Measurements from ENCODE around the gene INSC. TPM values are rescaled to one million over a fixed set of nuclear protein-coding genes. Genes with fewer than 3 reads are reported as not detected.

The INSC gene
- total RNA-seq, 1 donor from 2014 or later = 0.53 TPM

GRCh38 chr11:15150507-15150906, 35.8 kb downstream of the INSC start:
- Histone ChIP-seq H3K36me3 (ENCODE audit: control insufficient read depth, insufficient read depth, low read length) (no peaks in the 10 kb centered on the region), H3K4me3 (ENCODE audit: low read depth, low read length) (no peak overlapping the region), H3K27me3 (ENCODE audit: control insufficient read depth, insufficient read depth, low read length) (no peaks in the 10 kb centered on the region)
- TF ChIP-seq CTCF (IDR thresholded peaks at IDR 0.05; ENCODE audit: insufficient read depth, low read length, severe bottlenecking) = no peak
- no peak for DNase-seq (ENCODE audit: low read depth)
- no peak for FAIRE-seq

- H3K27me3 ChIP-seq (ENCODE audit: control insufficient read depth, insufficient read depth, low read length) = no peaks in the 10 kb centered on the region
- no peaks in the 10 kb centered on the region for H3K36me3 ChIP-seq (ENCODE audit: control insufficient read depth, insufficient read depth, low read length)
- FAIRE-seq = no peak
- DNase-seq (ENCODE audit: low read depth) = no peak
- no peak overlapping the region for H3K4me3 ChIP-seq (ENCODE audit: low read depth, low read length)
- TF ChIP-seq CTCF (IDR thresholded peaks at IDR 0.05; ENCODE audit: insufficient read depth, low read length, severe bottlenecking) = no peak
Measured at GRCh38 chr11:15153231-15153630, 38.5 kb downstream of the INSC start.

- no peak for TF ChIP-seq CTCF (IDR thresholded peaks at IDR 0.05; ENCODE audit: insufficient read depth, low read length, severe bottlenecking)
- FAIRE-seq (no peak), DNase-seq (ENCODE audit: low read depth) (peak; percentile 97)
- H3K4me3 ChIP-seq (ENCODE audit: low read depth, low read length) = no peak overlapping the region
- H3K27me3 ChIP-seq (ENCODE audit: control insufficient read depth, insufficient read depth, low read length) = no peaks in the 10 kb centered on the region
- no peaks in the 10 kb centered on the region for H3K36me3 ChIP-seq (ENCODE audit: control insufficient read depth, insufficient read depth, low read length)
Measured at GRCh38 chr11:15157181-15157580, 42.5 kb downstream of the INSC start.

- DNase-seq (ENCODE audit: low read depth) (no peak), FAIRE-seq (no peak)
- Histone ChIP-seq H3K4me3 (ENCODE audit: low read depth, low read length) (no peak overlapping the region), H3K36me3 (ENCODE audit: control insufficient read depth, insufficient read depth, low read length) (no peaks in the 10 kb centered on the region), H3K27me3 (ENCODE audit: control insufficient read depth, insufficient read depth, low read length) (no peaks in the 10 kb centered on the region)
- no peak for TF ChIP-seq CTCF (IDR thresholded peaks at IDR 0.05; ENCODE audit: insufficient read depth, low read length, severe bottlenecking)
Measured at GRCh38 chr11:15157606-15158137, 42.9 kb downstream of the INSC start.

GRCh38 chr11:15158351-15159015, 43.8 kb downstream of the INSC start:
- no peak for FAIRE-seq
- Histone ChIP-seq H3K27me3 (ENCODE audit: control insufficient read depth, insufficient read depth, low read length) (no peaks in the 10 kb centered on the region), H3K36me3 (ENCODE audit: control insufficient read depth, insufficient read depth, low read length) (no peaks in the 10 kb centered on the region), H3K4me3 (ENCODE audit: low read depth, low read length) (no peak overlapping the region)
- peak; percentile 65 for DNase-seq (ENCODE audit: low read depth)
- TF ChIP-seq CTCF (IDR thresholded peaks at IDR 0.05; ENCODE audit: insufficient read depth, low read length, severe bottlenecking) = no peak

GRCh38 chr11:15159085-15159484, 44.4 kb downstream of the INSC start:
- Histone ChIP-seq H3K36me3 (ENCODE audit: control insufficient read depth, insufficient read depth, low read length) (no peaks in the 10 kb centered on the region), H3K27me3 (ENCODE audit: control insufficient read depth, insufficient read depth, low read length) (no peaks in the 10 kb centered on the region), H3K4me3 (ENCODE audit: low read depth, low read length) (no peak overlapping the region)
- peak; percentile 75 for TF ChIP-seq CTCF (IDR thresholded peaks at IDR 0.05; ENCODE audit: insufficient read depth, low read length, severe bottlenecking)
- peak; percentile 56 for DNase-seq (ENCODE audit: low read depth)
- peak; percentile 7 for FAIRE-seq
